Aorta (tissue), 5 donors: ENCODE results near the gene ERICH6B. TPM values are rescaled to one million over a fixed set of nuclear protein-coding genes. Genes with fewer than 3 reads are reported as not detected.

Experiments
- ATAC-seq: fragments of 200-7000 bp; cut with Tn5 transposase; one replicate; pipeline ENCODE4 v1.9.1; 2022; ENCODE audit warnings: moderate library complexity; ENCODE audit not compliant: low FRiP score
- DNase-seq, 2 donors: peaks; one replicate each; pipeline ENCODE4 v3.0.0-alpha.2; 2020
- H3K27ac ChIP-seq, 2 donors: one replicate each; pipeline ENCODE4 v1.5.1; 2013; ENCODE audit warnings: low read length in 2 of 2, mild to moderate bottlenecking in 2 of 2, moderate library complexity in 2 of 2, control low read depth in 1 of 2, inconsistent platforms in 1 of 2, low read depth in 1 of 2
- H3K27me3 ChIP-seq, 2 donors: one replicate each; pipeline ENCODE4 v1.6.1; 2013; ENCODE audit warnings: control low read depth in 1 of 2, low read length in 1 of 2, mild to moderate bottlenecking in 1 of 2, moderate library complexity in 1 of 2; ENCODE audit not compliant: insufficient read depth in 2 of 2, control insufficient read depth in 1 of 2
- H3K36me3 ChIP-seq, 2 donors: one replicate each; pipeline ENCODE4 v1.6.1; 2013; ENCODE audit warnings: control low read depth in 1 of 2, low read length in 1 of 2, mild to moderate bottlenecking in 1 of 2; ENCODE audit not compliant: insufficient read depth in 2 of 2, control insufficient read depth in 1 of 2
- H3K4me1 ChIP-seq, 2 donors: one replicate each; pipeline ENCODE4 v1.6.1; 2013; ENCODE audit warnings: low read length in 2 of 2, control low read depth in 1 of 2, mild to moderate bottlenecking in 1 of 2, moderate library complexity in 1 of 2; ENCODE audit not compliant: insufficient read depth in 2 of 2, control insufficient read depth in 1 of 2
- H3K4me3 ChIP-seq, 2 donors: one replicate each; pipeline ENCODE4 v1.5.1; 2013; ENCODE audit warnings: low read length in 2 of 2, control low read depth in 1 of 2, mild to moderate bottlenecking in 1 of 2
- H3K9me3 ChIP-seq: one replicate; pipeline ENCODE4 v1.6.1; 2013; ENCODE audit warnings: mild to moderate bottlenecking, low read length; ENCODE audit not compliant: control insufficient read depth
- WGBS, 2 donors: extraction: QIAGEN DNeasy Blood & Tissue Kit; methylation state at CpG; one replicate each; pipeline ENCODE4 v1.1.7; 2013; 5-methylcytosine and 5-hydroxymethylcytosine counted together
- intact Hi-C, 2 donors: fragments of 100-400 bp; cut with DNase I; formaldehyde crosslinking; loops; one replicate each; pipeline versions ENCODE4 v1.14.2 to v1.15.0; 2022
- polyA plus RNA-seq, 2 donors: library from polyadenylated mRNA; stranded (reverse); fragments of 200-250 nt; gene quantifications; one replicate each; pipeline ENCODE4 v1.2.3, GENCODE V29; 2013
- total RNA-seq, 2 donors: library from RNA; stranded (reverse); fragmentation: NEBNext Ultra II Directional; extraction: Animal tissue kit (Norgen Biotek cat#: 25700); gene quantifications; one replicate each; pipeline ENCODE4 v1.2.1, GENCODE V29; 2021
- donor health status: healthy with polysubstance abuse.
- donor health status: Bipolar disorder and iron deficiency.
- donor health status: DM: no; HTN: no; CAD: no.
- donor health status: DM: no; HTN: no; CAD: no.
- donor health status: DM: yes; HTN: yes; CAD: no.

ERICH6B gene
- total and polyA plus RNA-seq, 4 donors, result not detected

DNA sequence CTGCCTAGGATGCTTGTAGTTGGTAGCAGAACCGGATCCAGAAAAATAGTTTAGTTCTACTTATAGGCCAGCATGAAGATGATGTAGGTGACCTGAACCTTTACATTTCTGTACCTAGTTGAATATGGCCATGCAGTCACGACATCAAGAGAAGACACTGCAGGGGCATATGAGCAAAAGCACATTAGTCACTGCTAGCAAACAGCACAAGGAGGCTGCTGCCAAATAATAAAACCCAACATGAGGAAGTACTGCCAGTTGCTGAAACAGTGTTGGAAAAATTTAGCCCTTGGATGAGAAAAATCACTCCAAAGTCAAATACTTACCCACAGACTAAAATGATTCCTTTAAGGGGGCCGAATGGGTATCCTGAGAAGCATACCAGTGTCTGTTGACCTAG lies 20.8 kb downstream of the ERICH6B start:
- intact Hi-C loops, result no loop called here
- Histone ChIP-seq H3K9me3 (no peaks in the 10 kb centered on the region), H3K27ac (no peak overlapping the region), H3K4me1 (no peaks in the 10 kb centered on the region), H3K36me3 (no peaks in the 10 kb centered on the region), H3K27me3 (no peaks in the 10 kb centered on the region), H3K4me3 (no peak overlapping the region)
- no peak for DNase-seq
- WGBS, 2 donors, result 25 to 31% methylated on average over 3 of the region's 3 CpGs
- ATAC-seq, result no peak

GRCh38 chr13:45594227-45594626 lies 21.3 kb downstream of the ERICH6B start:
- H3K4me3 ChIP-seq, result no peak overlapping the region
- H3K27me3 ChIP-seq, result no peaks in the 10 kb centered on the region
- no peaks in the 10 kb centered on the region for H3K36me3 ChIP-seq
- no peaks in the 10 kb centered on the region for H3K4me1 ChIP-seq
- 39 to 41% methylated on average over 2 of the region's 2 CpGs for WGBS, 2 donors
- intact Hi-C loops, result no loop called here
- no peak overlapping the region for H3K27ac ChIP-seq
- ATAC-seq (no peak), DNase-seq (no peak)
- no peaks in the 10 kb centered on the region for H3K9me3 ChIP-seq

DNA sequence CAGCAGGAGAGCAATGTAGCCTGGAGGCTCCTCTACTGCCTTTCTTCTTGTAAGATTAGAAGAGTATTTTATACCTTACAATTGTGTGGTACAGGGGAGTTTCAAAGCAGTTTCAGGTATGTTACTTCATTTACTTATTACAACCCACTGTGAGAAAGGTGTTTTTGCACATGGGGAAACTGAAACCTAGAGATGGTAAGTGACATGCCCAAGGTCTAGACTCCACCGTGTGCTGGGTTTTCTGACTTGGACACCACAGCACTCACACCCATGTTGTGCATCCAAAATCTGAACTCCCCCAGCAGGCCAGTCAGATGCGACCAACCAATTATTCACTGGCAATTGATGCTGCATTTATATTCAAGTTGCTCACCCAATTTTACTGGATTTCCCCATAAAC lies 22.8 kb downstream of the ERICH6B start:
- Histone ChIP-seq H3K36me3 (no peaks in the 10 kb centered on the region), H3K4me3 (no peak overlapping the region), H3K4me1 (no peaks in the 10 kb centered on the region), H3K9me3 (no peaks in the 10 kb centered on the region), H3K27me3 (no peaks in the 10 kb centered on the region), H3K27ac (no peak overlapping the region)
- intact Hi-C loops, result no loop called here
- ATAC-seq, result no peak
- 82 to 92% methylated on average over 2 of the region's 2 CpGs for WGBS, 2 donors
- no peak for DNase-seq

DNA sequence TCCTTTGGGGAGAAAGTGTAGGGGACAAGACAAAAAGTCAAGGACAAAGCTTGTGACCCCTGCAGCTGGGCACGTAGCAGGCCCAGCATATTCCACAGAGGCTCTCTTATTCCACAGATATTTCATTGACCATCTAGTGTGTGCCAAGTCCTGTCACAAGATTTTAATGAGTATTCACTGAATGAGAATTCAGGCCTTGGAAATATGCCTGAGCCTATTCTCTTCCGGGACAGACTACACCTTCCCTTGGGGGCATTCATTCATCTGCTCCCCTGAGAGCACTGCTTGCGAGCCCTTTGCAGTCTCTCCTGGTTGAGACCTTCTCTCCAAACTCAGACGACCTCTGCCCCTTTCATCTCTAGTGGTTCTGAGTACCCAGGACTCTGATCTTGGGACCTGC lies 25.5 kb downstream of the ERICH6B start:
- H3K4me3 ChIP-seq, result no peak overlapping the region
- H3K9me3 ChIP-seq, result no peaks in the 10 kb centered on the region
- intact Hi-C loops, result no loop called here
- no peaks in the 10 kb centered on the region for H3K36me3 ChIP-seq
- DNase-seq, result no peak
- no peaks in the 10 kb centered on the region for H3K27me3 ChIP-seq
- no peak for ATAC-seq
- 43 to 57% methylated on average over 4 of the region's 4 CpGs for WGBS, 2 donors
- H3K4me1 ChIP-seq, result no peaks in the 10 kb centered on the region
- no peak overlapping the region for H3K27ac ChIP-seq

DNA sequence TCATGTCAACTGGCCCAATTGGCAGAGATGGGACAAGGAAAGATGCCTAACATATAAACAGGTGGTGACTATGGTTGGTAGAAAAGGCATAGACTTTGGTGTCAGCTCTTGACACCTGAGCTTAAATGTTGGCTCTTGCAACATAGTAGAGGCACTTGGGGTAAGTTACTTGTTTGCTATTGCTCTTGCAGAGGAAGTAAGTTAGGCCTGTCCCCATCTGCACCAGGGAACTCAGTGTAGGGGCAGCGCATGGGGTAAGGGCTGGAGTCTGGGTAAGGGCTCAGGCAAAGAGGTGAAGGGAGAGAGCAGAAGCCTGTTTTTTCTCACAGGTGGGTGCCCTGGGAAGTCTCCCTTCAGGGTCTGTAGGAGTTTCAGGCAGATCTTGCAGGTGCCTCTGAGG lies 27.6 kb downstream of the ERICH6B start:
- no peak overlapping the region for H3K4me3 ChIP-seq
- H3K27ac ChIP-seq, result no peak overlapping the region
- intact Hi-C loops, result no loop called here
- H3K36me3 ChIP-seq, result no peaks in the 10 kb centered on the region
- WGBS, 2 donors, result 91 to 100% methylated on average over 1 of the region's 1 CpG
- no peak for DNase-seq
- no peaks in the 10 kb centered on the region for H3K27me3 ChIP-seq
- H3K4me1 ChIP-seq, result no peaks in the 10 kb centered on the region
- no peak for ATAC-seq
- H3K9me3 ChIP-seq, result peaks cover 1% of the 10 kb centered on the region

DNA sequence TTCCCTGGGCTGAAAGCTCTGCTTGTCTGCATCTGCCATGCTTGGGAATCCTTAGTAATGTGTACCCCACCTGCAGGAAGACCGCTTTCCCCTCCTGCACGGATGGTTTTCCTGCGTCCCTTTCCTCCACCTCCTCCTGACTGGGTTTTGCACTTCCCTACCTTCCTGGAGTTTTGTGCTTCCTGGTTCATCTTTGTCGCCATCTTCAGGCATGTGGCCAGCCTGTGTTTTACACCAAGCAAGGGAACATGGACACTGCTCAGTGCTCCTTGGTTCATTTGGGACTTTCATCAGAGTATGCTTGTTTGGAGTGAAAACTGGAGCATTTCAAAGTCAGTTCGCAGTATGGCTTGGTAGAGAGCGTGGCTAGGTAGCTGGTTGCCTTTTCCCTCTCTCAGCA lies 30.7 kb downstream of the ERICH6B start:
- Histone ChIP-seq H3K9me3 (peaks cover 1% of the 10 kb centered on the region), H3K27me3 (no peaks in the 10 kb centered on the region), H3K27ac (no peak overlapping the region), H3K36me3 (no peaks in the 10 kb centered on the region), H3K4me3 (no peak overlapping the region), H3K4me1 (no peaks in the 10 kb centered on the region)
- intact Hi-C loops, result no loop called here
- no peak for DNase-seq
- 81 to 84% methylated on average over 6 of the region's 6 CpGs for WGBS, 2 donors
- no peak for ATAC-seq

- WGBS, 2 donors, result 39 to 46% methylated on average over 3 of the region's 3 CpGs
- DNase-seq (no peak), ATAC-seq (no peak)
- H3K4me3 ChIP-seq, result no peak overlapping the region
- H3K9me3 ChIP-seq, result peaks cover 1% of the 10 kb centered on the region
- intact Hi-C loops, result no loop called here
- no peak overlapping the region for H3K27ac ChIP-seq
- no peaks in the 10 kb centered on the region for H3K4me1 ChIP-seq
- no peaks in the 10 kb centered on the region for H3K36me3 ChIP-seq
- no peaks in the 10 kb centered on the region for H3K27me3 ChIP-seq
Measured at GRCh38 chr13:45582408-45583076, 33.0 kb downstream of the ERICH6B start.

DNA sequence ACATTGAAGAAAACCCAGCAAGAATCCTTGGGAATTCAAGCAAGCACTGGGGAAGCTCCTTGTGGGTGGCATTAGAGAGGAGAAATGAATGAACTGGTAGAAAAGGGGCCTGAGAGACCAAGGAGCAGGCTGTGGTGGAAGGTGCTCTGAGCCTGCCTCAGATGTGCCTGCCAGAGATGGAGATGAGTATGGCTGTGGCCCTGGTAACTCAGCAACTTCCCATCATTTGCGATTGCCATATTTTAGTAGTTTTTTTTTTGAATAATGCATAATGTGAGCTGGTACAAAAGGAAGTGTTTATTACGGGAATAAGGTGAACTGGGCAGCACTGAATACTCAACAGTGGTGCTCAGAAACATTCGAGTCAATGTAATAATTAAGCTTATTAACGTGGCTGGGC lies 39.1 kb downstream of the ERICH6B start:
- no peaks in the 10 kb centered on the region for H3K36me3 ChIP-seq
- intact Hi-C loops, result no loop called here
- H3K9me3 ChIP-seq, result no peaks in the 10 kb centered on the region
- no peak overlapping the region for H3K4me3 ChIP-seq
- ATAC-seq, result no peak
- peaks cover 0 to 2% of the 10 kb centered on the region in 2 donors for H3K27me3 ChIP-seq
- H3K4me1 ChIP-seq, result no peaks in the 10 kb centered on the region
- DNase-seq, result no peak
- H3K27ac ChIP-seq, result no peak overlapping the region
- WGBS, 2 donors, result 79 to 81% methylated on average over 4 of the region's 4 CpGs

DNA sequence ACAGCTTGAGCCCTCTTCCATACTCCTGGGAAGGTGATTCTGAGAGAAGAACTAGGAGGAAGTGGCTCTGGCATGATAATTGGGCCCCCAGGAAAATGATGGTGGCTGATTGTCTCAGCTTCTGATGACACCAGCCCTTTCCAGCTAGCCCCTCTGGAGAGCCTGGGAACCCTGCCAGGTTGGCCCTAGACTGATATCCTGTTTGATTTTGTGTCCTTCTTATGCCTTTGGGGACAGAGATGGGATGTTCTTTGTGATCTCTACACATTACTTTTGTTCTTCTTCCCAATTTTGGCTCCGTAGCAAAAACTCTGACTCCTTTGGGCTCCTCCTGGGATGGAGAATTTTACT lies 39.7 kb downstream of the ERICH6B start:
- no peak for DNase-seq
- no peaks in the 10 kb centered on the region for H3K4me1 ChIP-seq
- no peak overlapping the region for H3K4me3 ChIP-seq
- WGBS, 2 donors, result 85 to 89% methylated on average over 1 of the region's 1 CpG
- no peak for ATAC-seq
- peaks cover 0 to 3% of the 10 kb centered on the region in 2 donors for H3K27me3 ChIP-seq
- intact Hi-C loops, result no loop called here
- no peaks in the 10 kb centered on the region for H3K36me3 ChIP-seq
- H3K9me3 ChIP-seq, result no peaks in the 10 kb centered on the region
- H3K27ac ChIP-seq, result no peak overlapping the region
